GM21390 (cell line): Measurements from ENCODE around the gene ACADL.

Source experiments
- ATAC-seq: cut with Tn5 transposase; IDR thresholded peaks from one replicate; pipeline ENCODE4 v1.9.1; 2021; ENCODE audit not compliant: unreplicated experiment

The ACADL gene

GRCh38 chr2:210224941-210225672 is at the start of gene ACADL:
TSS of gene ACADL (minus strand) at chr2:210225447. CDS start at chr2:210225263, 184 bp downstream.
- ATAC-seq, result no peak

GRCh38 chr2:210271300-210271699 is 46.1 kb upstream of the ACADL start:
- no peak for ATAC-seq

- no peak for ATAC-seq
Measured at GRCh38 chr2:210269148-210269547, 43.9 kb upstream of the ACADL start.

GRCh38 chr2:210268281-210268680 is 43.0 kb upstream of the ACADL start:
- ATAC-seq, result no peak

GRCh38 chr2:210267698-210268097 is 42.5 kb upstream of the ACADL start:
- no peak for ATAC-seq

GRCh38 chr2:210264282-210264681 is 39.0 kb upstream of the ACADL start:
- no peak for ATAC-seq

- ATAC-seq, result no peak
Measured at GRCh38 chr2:210263841-210264240, 38.6 kb upstream of the ACADL start.

- no peak for ATAC-seq
Measured at GRCh38 chr2:210262036-210262435, 36.8 kb upstream of the ACADL start.

GRCh38 chr2:210259687-210260086 is 34.4 kb upstream of the ACADL start:
- ATAC-seq, result no peak

GRCh38 chr2:210252699-210253606 is 27.7 kb upstream of the ACADL start:
- ATAC-seq, result no peak

- ATAC-seq, result no peak
Measured at GRCh38 chr2:210250622-210251021, 25.4 kb upstream of the ACADL start.

GRCh38 chr2:210233487-210233886 is 8.2 kb upstream of the ACADL start:
- no peak for ATAC-seq

- ATAC-seq, result no peak
Measured at GRCh38 chr2:210230984-210231383, 5.7 kb upstream of the ACADL start.

GRCh38 chr2:210230518-210230917 is 5.3 kb upstream of the ACADL start:
- ATAC-seq, result no peak

- ATAC-seq, result no peak
Measured at GRCh38 chr2:210228586-210228985, 3.3 kb upstream of the ACADL start.

- no peak for ATAC-seq
Measured at GRCh38 chr2:210227290-210228088, 2.2 kb upstream of the ACADL start.

- ATAC-seq, result no peak
Measured at GRCh38 chr2:210226223-210226622, 976 bp upstream of the ACADL start.

- no peak for ATAC-seq
Measured at GRCh38 chr2:210224591-210224940, 681 bp downstream of the ACADL start.

GRCh38 chr2:210215120-210215519 is 10.1 kb downstream of the ACADL start:
- no peak for ATAC-seq

- ATAC-seq, result no peak
Measured at GRCh38 chr2:210210185-210210584, 15.1 kb downstream of the ACADL start.

- ATAC-seq, result no peak
Measured at GRCh38 chr2:210207929-210208328, 17.3 kb downstream of the ACADL start.
